Kidney (tissue), 14 donors: ENCODE measurements around the gene SH3RF2. TPM values are rescaled to one million over a fixed set of nuclear protein-coding genes. Genes with fewer than 3 reads are reported as not detected.

Experiments
- DNase-seq, 5 donors: peaks; one replicate each; pipeline ENCODE4 v3.0.0-alpha.2; 2013 to 2020
- FAIRE-seq: peaks from 2 replicates; lab custom pipeline; 2012; peaks lifted over from hg19 to GRCh38; lab: Jason Lieb, UNC
- H3K27ac ChIP-seq, 2 donors: one replicate each; pipeline ENCODE4 v1.7.0; 2013; ENCODE audit warnings: low read depth in 2 of 2, low read length in 2 of 2, inconsistent platforms in 1 of 2
- H3K27me3 ChIP-seq: one replicate; pipeline ENCODE4 v1.7.1; 2013; ENCODE audit warnings: low read length, inconsistent platforms; ENCODE audit not compliant: control insufficient read depth, insufficient read depth
- H3K36me3 ChIP-seq, 3 donors: one replicate each; pipeline versions ENCODE4 v1.7.0 to v1.7.1; 2013; ENCODE audit warnings: low read length in 3 of 3, control low read depth in 1 of 3, inconsistent platforms in 1 of 3; ENCODE audit not compliant: insufficient read depth in 3 of 3, control insufficient read depth in 2 of 3
- H3K4me1 ChIP-seq, 3 donors: one replicate each; pipeline versions ENCODE4 v1.7.0 to v1.7.1; 2013; ENCODE audit warnings: low read length in 3 of 3, inconsistent platforms in 1 of 3, low read depth in 1 of 3; ENCODE audit not compliant: control insufficient read depth in 2 of 3, insufficient read depth in 2 of 3
- H3K4me3 ChIP-seq, 3 donors: one replicate each; pipeline versions ENCODE4 v1.7.0 to v1.8.1; 2013; ENCODE audit warnings: low read length in 3 of 3, control low read depth in 1 of 3, inconsistent platforms in 1 of 3
- H3K9ac ChIP-seq, 3 donors: one replicate each; pipeline versions ENCODE4 v1.7.0 to v1.7.1; 2013; ENCODE audit warnings: low read length in 3 of 3, control low read depth in 1 of 3, inconsistent platforms in 1 of 3
- H3K9me3 ChIP-seq, 3 donors: one replicate each; pipeline versions ENCODE4 v1.7.0 to v1.7.1; 2013; ENCODE audit warnings: low read length in 3 of 3, control low read depth in 1 of 3, inconsistent platforms in 1 of 3; ENCODE audit not compliant: control insufficient read depth in 2 of 3, insufficient read depth in 1 of 3
- intact Hi-C: fragments of 100-400 bp; cut with DNase I; formaldehyde crosslinking; loops from one replicate; pipeline ENCODE4 v1.11.1; 2022
- polyA plus RNA-seq: library from polyadenylated mRNA; stranded (reverse); fragments of 350-450 nt; fragmentation: Illumina TruSeq; extraction: RNeasy Lipid Tissue Mini Kit (QIAGEN cat#74804); gene quantifications from one replicate; pipeline ENCODE4 v1.2.3, GENCODE V29; 2014; ENCODE audit warnings: low read depth, low replicate concordance; ENCODE audit not compliant: insufficient read depth
- total RNA-seq: library from RNA; stranded (reverse); fragmentation: NEBNext Ultra II Directional; extraction: Animal tissue kit (Norgen Biotek cat#: 25700); gene quantifications from one replicate; pipeline ENCODE4 v1.2.1, GENCODE V29; 2021
- TF ChIP-seq, protein P1 (sequence below): IDR thresholded peaks from 3 replicates; pipeline ENCODE4 v1.5.1; 2012; ENCODE audit warnings: mild to moderate bottlenecking, moderate library complexity, borderline replicate concordance; ENCODE audit not compliant: insufficient read depth; ENCODE audit errors: extremely low read depth
- donor health status: control.
- donor health status: control.
- donor health status: control.
- donor health status: control.
- donor health status: control.
- donor health status: DM: yes; HTN: yes; CAD: no.
- donor health status: Normal renal cell carcinoma (clear cell type).

The SH3RF2 gene
- total and polyA plus RNA-seq, 2 donors from 2014 or later = 1.3 to 4.9 TPM

DNA sequence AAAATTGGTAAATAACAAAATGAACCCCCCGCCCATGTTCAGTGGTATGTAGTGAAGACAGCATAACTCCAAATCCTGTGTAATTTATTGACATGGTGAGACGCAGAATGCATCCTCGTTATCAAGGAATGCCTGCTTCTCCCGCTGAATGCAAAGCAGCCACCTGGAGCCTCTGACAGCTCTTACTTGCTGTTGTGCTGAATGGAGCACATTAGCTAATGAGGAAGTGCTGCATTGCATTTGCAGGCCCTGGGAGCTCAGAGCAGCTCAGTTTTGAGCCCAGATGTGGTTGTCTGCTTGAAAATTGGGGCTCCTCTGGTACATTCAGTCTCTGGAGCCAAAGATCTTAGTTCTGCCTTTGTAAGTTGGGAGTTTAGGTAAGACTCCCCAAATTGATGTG is 140.1 kb downstream of the SH3RF2 start:
- intact Hi-C loops = no loop called here
- TF ChIP-seq, protein P1, sequence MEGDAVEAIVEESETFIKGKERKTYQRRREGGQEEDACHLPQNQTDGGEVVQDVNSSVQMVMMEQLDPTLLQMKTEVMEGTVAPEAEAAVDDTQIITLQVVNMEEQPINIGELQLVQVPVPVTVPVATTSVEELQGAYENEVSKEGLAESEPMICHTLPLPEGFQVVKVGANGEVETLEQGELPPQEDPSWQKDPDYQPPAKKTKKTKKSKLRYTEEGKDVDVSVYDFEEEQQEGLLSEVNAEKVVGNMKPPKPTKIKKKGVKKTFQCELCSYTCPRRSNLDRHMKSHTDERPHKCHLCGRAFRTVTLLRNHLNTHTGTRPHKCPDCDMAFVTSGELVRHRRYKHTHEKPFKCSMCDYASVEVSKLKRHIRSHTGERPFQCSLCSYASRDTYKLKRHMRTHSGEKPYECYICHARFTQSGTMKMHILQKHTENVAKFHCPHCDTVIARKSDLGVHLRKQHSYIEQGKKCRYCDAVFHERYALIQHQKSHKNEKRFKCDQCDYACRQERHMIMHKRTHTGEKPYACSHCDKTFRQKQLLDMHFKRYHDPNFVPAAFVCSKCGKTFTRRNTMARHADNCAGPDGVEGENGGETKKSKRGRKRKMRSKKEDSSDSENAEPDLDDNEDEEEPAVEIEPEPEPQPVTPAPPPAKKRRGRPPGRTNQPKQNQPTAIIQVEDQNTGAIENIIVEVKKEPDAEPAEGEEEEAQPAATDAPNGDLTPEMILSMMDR = no peak
- H3K4me3 ChIP-seq = no peak overlapping the region
- H3K4me1 ChIP-seq = no peaks in the 10 kb centered on the region
- FAIRE-seq (no peak), DNase-seq (no peak)
- no peak overlapping the region for H3K9ac ChIP-seq
- no peaks in the 10 kb centered on the region for H3K9me3 ChIP-seq
- no peaks in the 10 kb centered on the region for H3K36me3 ChIP-seq
- H3K27ac ChIP-seq = no peak overlapping the region
- no peaks in the 10 kb centered on the region for H3K27me3 ChIP-seq

DNA sequence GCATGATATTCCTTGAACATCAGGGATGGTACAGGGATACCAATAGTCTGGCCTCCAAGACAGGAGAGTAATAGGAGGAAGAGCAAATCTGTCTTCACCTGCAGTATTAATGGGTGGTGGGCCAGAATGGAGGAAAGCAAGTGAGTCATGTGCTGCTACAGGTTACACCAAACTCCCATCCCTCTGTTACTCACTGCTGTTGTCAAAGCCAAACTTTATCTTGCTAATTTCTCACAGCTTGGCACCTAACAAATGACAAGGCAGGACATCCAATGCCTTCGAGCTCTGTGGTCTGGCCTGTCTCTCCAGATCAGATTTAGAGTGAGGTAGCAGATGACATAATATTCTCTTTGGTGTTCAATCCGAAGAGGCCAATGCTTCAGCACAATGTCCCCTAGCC is 142.2 kb downstream of the SH3RF2 start:
- Histone ChIP-seq H3K27me3 (no peaks in the 10 kb centered on the region), H3K4me3 (no peak overlapping the region), H3K9ac (no peak overlapping the region), H3K36me3 (no peaks in the 10 kb centered on the region), H3K9me3 (no peaks in the 10 kb centered on the region), H3K27ac (no peak overlapping the region), H3K4me1 (no peaks in the 10 kb centered on the region)
- no peak for FAIRE-seq
- TF ChIP-seq, protein P1 = no peak
- intact Hi-C loops = no loop called here
- no peak for DNase-seq

DNA sequence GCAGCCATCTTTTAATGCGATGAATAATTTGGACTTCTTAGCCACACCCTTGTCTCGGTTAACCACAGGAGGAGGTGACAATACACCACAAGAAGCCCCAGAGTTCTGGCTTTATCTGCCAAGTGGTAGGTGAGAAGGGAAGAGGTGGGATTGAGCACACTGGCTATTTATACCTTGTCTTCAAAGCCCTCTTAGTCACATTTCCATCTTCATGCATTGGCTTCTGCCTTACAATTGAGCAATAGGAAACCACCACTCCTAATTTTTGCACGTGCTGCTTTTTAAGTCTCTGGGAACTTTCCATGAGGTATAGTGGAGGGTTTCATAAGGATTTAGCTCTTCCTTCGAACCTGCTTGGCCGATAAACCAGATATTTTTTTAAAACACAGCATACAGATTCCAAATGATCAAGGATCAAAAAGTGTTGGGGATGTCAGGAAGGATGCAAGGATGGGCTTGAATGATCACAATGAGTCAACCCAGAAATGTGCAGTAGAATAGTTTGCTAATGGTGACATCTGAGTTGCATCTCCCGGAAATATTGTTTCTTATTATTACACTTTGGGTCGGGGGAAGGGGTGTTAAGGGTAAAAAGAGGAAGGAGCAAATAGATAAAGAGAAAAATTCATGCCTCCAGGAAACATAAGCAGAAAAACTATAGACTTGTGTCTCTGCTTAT is 143.5 kb downstream of the SH3RF2 start:
- H3K9ac ChIP-seq = no peak overlapping the region
- DNase-seq (no peak), FAIRE-seq (no peak)
- TF ChIP-seq, protein P1 = no peak
- intact Hi-C loops = no loop called here
- H3K9me3 ChIP-seq = no peaks in the 10 kb centered on the region
- no peaks in the 10 kb centered on the region for H3K36me3 ChIP-seq
- H3K4me1 ChIP-seq = no peaks in the 10 kb centered on the region
- no peak overlapping the region for H3K27ac ChIP-seq
- no peaks in the 10 kb centered on the region for H3K27me3 ChIP-seq
- H3K4me3 ChIP-seq = no peak overlapping the region
